ENCODE results near the gene SNX24. TPM values are rescaled to one million over a fixed set of nuclear protein-coding genes. Genes with fewer than 3 reads are reported as not detected.

The SNX24 gene
- total and polyA plus RNA-seq, 9 of the 15 experiments (the other 6 are each of a cell fraction or from before 2014, with no cell fraction given), result 5.3 to 10.1 (median 7.9) TPM

GRCh38 chr5:123035918-123036390, 190.5 kb downstream of the SNX24 start (continued):
- TF ChIP-seq ATF7 (IDR thresholded peaks at IDR 0.05), result no peak
- TF ChIP-seq TSC22D4 (tag; IDR thresholded peaks at IDR 0.05), result no peak
- no peak for TF ChIP-seq MEF2A (IDR thresholded peaks at IDR 0.05; ENCODE audit: control insufficient read depth, low read depth, low read length)
- TF ChIP-seq ZNF512 (tag; IDR thresholded peaks at IDR 0.05), result no peak
- TF ChIP-seq TEAD1 (CRISPR knock-in tag; IDR thresholded peaks at IDR 0.05), result no peak
- no peak for TF ChIP-seq CLOCK (CRISPR knock-in tag; IDR thresholded peaks at IDR 0.05; ENCODE audit: borderline replicate concordance)
- no peak for TF ChIP-seq SMARCB1 (IDR thresholded peaks at IDR 0.05; ENCODE audit: insufficient read length, low read depth)
- TF ChIP-seq CSDE1 (IDR thresholded peaks at IDR 0.05), result no peak
- TF ChIP-seq ZNF445 (CRISPR knock-in tag; IDR thresholded peaks at IDR 0.05; ENCODE audit: low read depth), result no peak
- 0 out of 2 replicates have a peak, but pooled peaks have one; percentile 28 for TF ChIP-seq FOXP4 (CRISPR knock-in tag; IDR thresholded peaks at IDR 0.05; ENCODE audit: borderline replicate concordance)
- TF ChIP-seq SRF (CRISPR knock-in tag; IDR thresholded peaks at IDR 0.05), result no peak
- no peak; a peak in 1 of 4 replicates for TF ChIP-seq MAZ (CRISPR knock-in tag; conservative IDR thresholded peaks at IDR 0.05 in 1 of 2, IDR thresholded peaks at IDR 0.05 in 1 of 2)
